HL-60 (cell line): ENCODE measurements around the gene DCAF10.
A peak's percentile ranks its signal among the peaks of the same experiment; 100 is the strongest.

Experiments
- DNase-seq, 2 experiments: peaks; one replicate each; pipeline ENCODE4 v3.0.0-alpha.2; 2010 to 2020; ENCODE audit warnings: low read depth in 1 of 2, low spot score in 1 of 2
- H3K27ac ChIP-seq: fragments of 250-450 bp; sonication (Bioruptor Pico); replicated peaks from 2 replicates; pipeline ENCODE4 v1.5.1; 2020; ENCODE audit warnings: mild to moderate bottlenecking, moderate library complexity
- H3K27me3 ChIP-seq: fragments of 250-450 bp; sonication (Bioruptor Pico); 2 replicates; pipeline ENCODE4 v1.5.1; 2021; ENCODE audit warnings: mild to moderate bottlenecking, moderate library complexity; ENCODE audit not compliant: insufficient read depth, poor library complexity, severe bottlenecking
- H3K4me3 ChIP-seq: replicated peaks from 2 replicates; pipeline ENCODE4 v1.5.1; 2011; ENCODE audit warnings: mild to moderate bottlenecking, control low read depth, low read length; ENCODE audit not compliant: insufficient read depth
- GABPA ChIP-seq: IDR thresholded peaks from 2 replicates; pipeline ENCODE4 v1.6.1; 2012; ENCODE audit warnings: low read depth
- POLR2AphosphoS5 ChIP-seq: IDR thresholded peaks from 2 replicates; pipeline ENCODE4 v1.6.1; 2012; ENCODE audit warnings: low read depth
- REST ChIP-seq: IDR thresholded peaks from 2 replicates; pipeline ENCODE4 v1.6.1; 2012; ENCODE audit warnings: low read depth; ENCODE audit not compliant: insufficient replicate concordance
- SPI1 ChIP-seq: IDR thresholded peaks from 2 replicates; pipeline ENCODE4 v1.6.1; 2012; ENCODE audit warnings: low read depth, mild to moderate bottlenecking, borderline replicate concordance
- TF ChIP-seq, protein P1 (sequence below): IDR thresholded peaks from one replicate; pipeline ENCODE4 v1.5.1; 2011; ENCODE audit warnings: low read length, control low read depth, inconsistent platforms; ENCODE audit not compliant: insufficient read depth

DCAF10 gene

DNA sequence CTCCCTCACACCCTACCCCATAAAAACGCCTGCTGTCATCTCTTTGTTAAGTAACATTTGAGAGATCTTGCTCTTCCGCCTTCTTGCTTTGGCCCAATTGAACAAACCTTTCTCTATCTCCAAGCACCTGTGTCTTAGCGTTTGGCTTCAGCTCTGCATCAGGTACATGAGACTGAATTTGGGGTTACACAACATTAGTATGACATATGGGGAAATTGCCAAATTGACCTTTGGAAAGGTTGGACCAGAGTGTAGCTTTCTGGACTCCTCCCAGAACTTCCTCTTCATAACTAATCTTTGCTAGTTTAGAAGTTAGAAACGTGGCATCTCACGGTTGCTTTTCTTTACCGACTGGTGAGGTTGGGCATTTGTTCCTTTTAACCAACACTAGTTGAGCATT lies 12.3 kb upstream of the DCAF10 start:
- peak; percentile 79 to 81 for DNase-seq
- no peak for TF ChIP-seq GABPA
- peak; percentile 32; the same call in 1 of the 2 replicates for TF ChIP-seq POLR2AphosphoS5
- Histone ChIP-seq H3K4me3 (no peak overlapping the region), H3K27me3 (no peaks in the 10 kb centered on the region), H3K27ac (peak overlapping the region; percentile 71)

GRCh38 chr9:37790096-37790495 lies 10.5 kb upstream of the DCAF10 start:
- no peak overlapping the region for H3K27ac ChIP-seq
- TF ChIP-seq GABPA (no peak), SPI1 (no peak), POLR2AphosphoS5 (no peak), REST (no peak)
- TF ChIP-seq, protein P1, sequence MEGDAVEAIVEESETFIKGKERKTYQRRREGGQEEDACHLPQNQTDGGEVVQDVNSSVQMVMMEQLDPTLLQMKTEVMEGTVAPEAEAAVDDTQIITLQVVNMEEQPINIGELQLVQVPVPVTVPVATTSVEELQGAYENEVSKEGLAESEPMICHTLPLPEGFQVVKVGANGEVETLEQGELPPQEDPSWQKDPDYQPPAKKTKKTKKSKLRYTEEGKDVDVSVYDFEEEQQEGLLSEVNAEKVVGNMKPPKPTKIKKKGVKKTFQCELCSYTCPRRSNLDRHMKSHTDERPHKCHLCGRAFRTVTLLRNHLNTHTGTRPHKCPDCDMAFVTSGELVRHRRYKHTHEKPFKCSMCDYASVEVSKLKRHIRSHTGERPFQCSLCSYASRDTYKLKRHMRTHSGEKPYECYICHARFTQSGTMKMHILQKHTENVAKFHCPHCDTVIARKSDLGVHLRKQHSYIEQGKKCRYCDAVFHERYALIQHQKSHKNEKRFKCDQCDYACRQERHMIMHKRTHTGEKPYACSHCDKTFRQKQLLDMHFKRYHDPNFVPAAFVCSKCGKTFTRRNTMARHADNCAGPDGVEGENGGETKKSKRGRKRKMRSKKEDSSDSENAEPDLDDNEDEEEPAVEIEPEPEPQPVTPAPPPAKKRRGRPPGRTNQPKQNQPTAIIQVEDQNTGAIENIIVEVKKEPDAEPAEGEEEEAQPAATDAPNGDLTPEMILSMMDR, result no peak
- DNase-seq, result no peak
- H3K27me3 ChIP-seq, result no peaks in the 10 kb centered on the region
- no peak overlapping the region for H3K4me3 ChIP-seq

GRCh38 chr9:37792122-37792521 lies 8.5 kb upstream of the DCAF10 start:
- no peak overlapping the region for H3K27ac ChIP-seq
- no peak for TF ChIP-seq SPI1
- no peak for TF ChIP-seq POLR2AphosphoS5
- TF ChIP-seq REST, result no peak
- TF ChIP-seq GABPA, result no peak
- TF ChIP-seq, protein P1, result no peak
- H3K4me3 ChIP-seq, result no peak overlapping the region
- no peaks in the 10 kb centered on the region for H3K27me3 ChIP-seq
- DNase-seq, result no peak

GRCh38 chr9:37796232-37796631 lies 4.4 kb upstream of the DCAF10 start:
- H3K27ac ChIP-seq, result peak overlapping the region; percentile 54
- DNase-seq, result peak; percentile 18 to 34
- TF ChIP-seq POLR2AphosphoS5 (no peak), SPI1 (0 out of 2 replicates have a peak, but pooled peaks have one; percentile 3), REST (no peak)
- no peak overlapping the region for H3K4me3 ChIP-seq
- no peaks in the 10 kb centered on the region for H3K27me3 ChIP-seq
